ENCODE measurements around the gene GLS2. TPM values are rescaled to one million over a fixed set of nuclear protein-coding genes. Genes with fewer than 3 reads are reported as not detected.

Gene GLS2
- total RNA-seq, 2 experiments from 2014 or later = 5.2 to 7.3 TPM

GRCh38 chr12:56477521-56478225, 10.3 kb downstream of the GLS2 start:
- Mint-ChIP-seq H3K4me3 (no peak overlapping the region), H3K36me3 (ENCODE audit: low read depth) (peaks cover 2% of the 10 kb centered on the region), H3K4me1 (ENCODE audit: low read depth) (peaks cover 15% of the 10 kb centered on the region), H3K9me3 (no peaks in the 10 kb centered on the region), H3K27ac (no peak overlapping the region), H3K27me3 (no peaks in the 10 kb centered on the region)
- ChIA-PET CTCF (interaction anchor here (0.6 kb wide), 1 partner anchor 103 kb away, joined by 4 read pairs; no protein-coding TSS in a partner anchor), POLR2A (interaction anchor here (1.1 to 2.9 kb wide), 2 partner anchors 9 to 18 kb away, joined by 4 to 9 read pairs; partner anchors contain the start of gene SPRYD4)
- ATAC-seq = no peak
- intact Hi-C loops (cut with micrococcal nuclease) = no loop called here
- TF ChIP-seq CTCF (IDR thresholded peaks at IDR 0.05) = no peak
- no peak for DNase-seq

- intact Hi-C loops (cut with micrococcal nuclease) = no loop called here
- TF ChIP-seq CTCF (IDR thresholded peaks at IDR 0.05) = no peak
- peaks cover 17% of the 10 kb centered on the region for H3K4me1 Mint-ChIP-seq (ENCODE audit: low read depth)
- CTCF ChIA-PET = no interaction called here
- H3K27me3 Mint-ChIP-seq = no peaks in the 10 kb centered on the region
- no peak for ATAC-seq
- POLR2A ChIA-PET = interaction anchor here (1.1 to 2.9 kb wide), 2 partner anchors 8 to 19 kb away, joined by 4 to 9 read pairs; partner anchors contain the start of gene SPRYD4
- H3K9me3 Mint-ChIP-seq = no peaks in the 10 kb centered on the region
- H3K36me3 Mint-ChIP-seq (ENCODE audit: low read depth) = peaks cover 3% of the 10 kb centered on the region
- no peak overlapping the region for H3K4me3 Mint-ChIP-seq
- DNase-seq = no peak
- no peak overlapping the region for H3K27ac Mint-ChIP-seq
Measured at GRCh38 chr12:56476972-56477432, 11.0 kb downstream of the GLS2 start.

- no peak for ATAC-seq
- H3K27ac Mint-ChIP-seq = no peak overlapping the region
- no peak overlapping the region for H3K4me3 Mint-ChIP-seq
- POLR2A ChIA-PET = interaction anchor here (0.6 to 0.7 kb wide), 2 partner anchors 34 to 113 kb away, joined by 3 read pairs; no protein-coding TSS in a partner anchor
- DNase-seq = no peak
- TF ChIP-seq CTCF (IDR thresholded peaks at IDR 0.05) = no peak
- no peaks in the 10 kb centered on the region for H3K9me3 Mint-ChIP-seq
- CTCF ChIA-PET = no interaction called here
- intact Hi-C loops (cut with micrococcal nuclease) = no loop called here
- H3K27me3 Mint-ChIP-seq = no peaks in the 10 kb centered on the region
- peaks cover 25% of the 10 kb centered on the region for H3K4me1 Mint-ChIP-seq (ENCODE audit: low read depth)
- peaks cover 8% of the 10 kb centered on the region for H3K36me3 Mint-ChIP-seq (ENCODE audit: low read depth)
Measured at GRCh38 chr12:56476143-56476542, 11.8 kb downstream of the GLS2 start.

- no peak for ATAC-seq
- intact Hi-C loops (cut with micrococcal nuclease) = no loop called here
- peaks cover 29% of the 10 kb centered on the region for H3K4me1 Mint-ChIP-seq (ENCODE audit: low read depth)
- H3K4me3 Mint-ChIP-seq = no peak overlapping the region
- DNase-seq = no peak
- no peak overlapping the region for H3K27ac Mint-ChIP-seq
- H3K9me3 Mint-ChIP-seq = no peaks in the 10 kb centered on the region
- H3K27me3 Mint-ChIP-seq = no peaks in the 10 kb centered on the region
- POLR2A ChIA-PET = interaction anchor here (1.0 to 1.3 kb wide), 4 partner anchors 26 to 616 kb away, joined by 3 to 4 read pairs (median 3); partner anchors contain the start of gene CNPY2
- CTCF ChIA-PET = interaction anchor here (1.9 kb wide), 1 partner anchor 10 kb away, joined by 7 read pairs; no protein-coding TSS in a partner anchor
- H3K36me3 Mint-ChIP-seq (ENCODE audit: low read depth) = peaks cover 18% of the 10 kb centered on the region
- no peak for TF ChIP-seq CTCF (IDR thresholded peaks at IDR 0.05)
Measured at GRCh38 chr12:56474389-56474788, 13.6 kb downstream of the GLS2 start.

Data from activated CD8-positive, alpha-beta T cell treated with anti-CD3 and anti-CD28 coated beads for 36 hours (primary cell).